ENCODE results near the gene ARHGAP23.

Gene ARHGAP23

DNA sequence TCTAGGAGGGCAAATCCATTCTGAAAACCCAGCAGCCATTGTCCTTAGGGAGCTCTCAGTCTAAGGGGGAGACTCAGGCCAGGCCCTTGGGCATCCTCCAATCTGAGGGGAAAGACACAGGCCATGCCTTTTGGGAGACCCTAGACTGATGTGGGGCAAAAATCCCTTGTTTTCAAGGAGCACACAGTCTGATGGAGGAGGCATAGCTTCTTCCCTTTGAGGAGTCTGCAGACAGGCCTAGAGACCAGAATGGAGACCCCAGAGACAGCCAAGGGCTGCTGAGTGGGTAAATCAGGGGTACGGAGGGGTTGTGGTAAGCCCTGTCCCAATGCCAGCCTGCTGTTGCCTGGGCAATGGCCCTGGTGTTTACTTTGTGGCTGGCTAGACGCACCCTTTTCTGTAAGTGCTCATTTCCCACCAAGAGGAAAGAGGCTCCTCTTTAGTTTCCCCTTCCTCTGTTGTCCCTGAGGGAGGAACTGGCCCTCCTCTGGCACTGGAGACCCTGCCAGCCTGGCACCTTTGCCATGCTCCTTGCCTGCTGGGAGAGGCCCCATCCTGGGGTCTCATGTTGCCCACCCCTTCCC, 19.3 kb downstream of the ARHGAP23 start:
- H3K36me3 ChIP-seq (ENCODE audit: control insufficient read depth in 1 of 2, insufficient read depth in 2 of 2, low read length in 2 of 2): no peaks in the 10 kb centered on the region
- no peaks in the 10 kb centered on the region for H3K9me3 ChIP-seq (ENCODE audit: control insufficient read depth in 1 of 2, low read length in 2 of 2)
- no peaks in the 10 kb centered on the region for H3K27me3 ChIP-seq (ENCODE audit: low read depth, low read length)
- H3K4me3 ChIP-seq (ENCODE audit: low read depth in 1 of 2, low read length in 2 of 2): no peak overlapping the region
- H3K4me1 ChIP-seq (ENCODE audit: control insufficient read depth in 1 of 2, insufficient read depth in 2 of 2, low read length in 2 of 2): peaks cover 7 to 51% of the 10 kb centered on the region in 2 donors
- no peak overlapping the region for H3K27ac ChIP-seq (ENCODE audit: low read length)

DNA sequence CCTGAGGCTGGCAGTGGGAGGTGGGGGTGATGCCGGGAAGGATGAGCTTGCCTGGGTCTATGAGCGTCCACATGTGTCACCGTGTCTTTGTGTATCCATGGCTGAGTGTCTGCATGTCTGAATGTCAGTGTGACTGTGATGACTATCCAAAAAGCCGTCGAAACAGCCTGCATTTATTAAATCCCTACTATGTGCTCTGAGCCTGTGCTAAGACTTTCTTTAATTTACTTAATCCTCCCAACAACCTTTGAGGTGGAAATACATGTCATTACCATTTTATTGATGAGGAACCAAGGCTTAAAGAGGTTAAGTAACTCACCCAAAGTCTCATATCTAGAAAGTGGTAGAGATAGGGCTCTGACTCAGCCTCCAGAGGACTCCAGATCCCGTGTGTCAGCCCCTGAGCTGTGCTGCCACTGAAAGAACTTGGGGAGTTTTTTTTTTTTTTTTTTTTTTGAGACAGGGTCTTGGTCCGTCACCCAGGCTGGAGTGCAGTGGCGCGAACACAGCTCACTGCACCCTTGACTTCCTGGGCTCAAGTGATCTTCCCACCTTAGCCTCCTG, 20.0 kb downstream of the ARHGAP23 start:
- Histone ChIP-seq H3K4me3 (ENCODE audit: low read depth in 1 of 2, low read length in 2 of 2) (no peak overlapping the region), H3K36me3 (ENCODE audit: control insufficient read depth in 1 of 2, insufficient read depth in 2 of 2, low read length in 2 of 2) (no peaks in the 10 kb centered on the region), H3K27ac (ENCODE audit: low read length) (no peak overlapping the region), H3K27me3 (ENCODE audit: low read depth, low read length) (no peaks in the 10 kb centered on the region), H3K9me3 (ENCODE audit: control insufficient read depth in 1 of 2, low read length in 2 of 2) (no peaks in the 10 kb centered on the region), H3K4me1 (ENCODE audit: control insufficient read depth in 1 of 2, insufficient read depth in 2 of 2, low read length in 2 of 2) (peaks cover 12 to 51% of the 10 kb centered on the region in 2 donors)

DNA sequence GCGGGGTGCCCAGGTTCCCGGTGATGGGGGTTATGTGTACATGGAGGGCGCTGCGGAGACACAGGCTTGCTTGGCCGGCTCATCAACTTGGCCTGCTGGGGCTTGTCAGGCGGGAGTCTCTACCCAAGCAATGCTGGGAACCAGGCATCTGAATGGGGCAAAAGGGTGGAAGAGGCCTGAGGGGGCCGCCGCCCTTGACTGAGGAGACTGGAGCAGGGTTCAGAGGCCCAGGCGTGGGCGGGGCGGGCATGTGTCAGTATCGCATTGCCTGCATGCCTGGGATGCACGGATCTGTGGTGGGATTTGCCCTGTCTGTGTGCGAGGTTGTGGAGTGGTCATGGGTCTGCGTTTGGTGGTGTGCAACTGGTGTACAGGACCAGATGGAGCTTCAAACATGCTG, 21.1 kb downstream of the ARHGAP23 start:
- Histone ChIP-seq H3K36me3 (ENCODE audit: control insufficient read depth in 1 of 2, insufficient read depth in 2 of 2, low read length in 2 of 2) (no peaks in the 10 kb centered on the region), H3K27me3 (ENCODE audit: low read depth, low read length) (no peaks in the 10 kb centered on the region), H3K4me3 (ENCODE audit: low read depth in 1 of 2, low read length in 2 of 2) (no peak overlapping the region), H3K27ac (ENCODE audit: low read length) (no peak overlapping the region), H3K4me1 (ENCODE audit: control insufficient read depth in 1 of 2, insufficient read depth in 2 of 2, low read length in 2 of 2) (peaks cover 12 to 46% of the 10 kb centered on the region in 2 donors), H3K9me3 (ENCODE audit: control insufficient read depth in 1 of 2, low read length in 2 of 2) (no peaks in the 10 kb centered on the region)

DNA sequence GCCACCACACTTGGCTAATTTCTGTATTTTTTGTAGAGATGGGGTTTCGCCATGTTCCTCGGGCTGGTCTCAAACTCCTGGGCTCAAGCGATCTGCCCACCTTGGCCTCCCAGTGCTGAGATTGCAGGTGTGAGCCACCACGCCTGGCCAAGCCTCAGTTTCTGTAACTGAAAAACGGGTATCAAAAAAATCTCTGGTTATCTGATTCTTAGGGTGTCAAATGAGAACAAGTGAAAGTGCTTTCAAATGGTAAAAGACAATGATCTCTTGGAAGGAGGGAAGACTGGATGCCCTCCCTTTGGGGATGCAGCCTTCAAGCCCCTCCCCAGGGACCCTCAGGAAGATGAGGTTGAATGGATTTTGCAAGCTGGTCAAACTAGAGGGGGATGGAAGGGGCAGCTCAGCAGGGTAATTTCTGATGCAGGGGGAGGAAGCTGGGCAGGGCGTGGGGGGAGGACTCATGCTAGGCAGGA, 22.3 kb downstream of the ARHGAP23 start:
- H3K36me3 ChIP-seq (ENCODE audit: control insufficient read depth in 1 of 2, insufficient read depth in 2 of 2, low read length in 2 of 2): no peaks in the 10 kb centered on the region
- no peaks in the 10 kb centered on the region for H3K9me3 ChIP-seq (ENCODE audit: control insufficient read depth in 1 of 2, low read length in 2 of 2)
- H3K27me3 ChIP-seq (ENCODE audit: low read depth, low read length): no peaks in the 10 kb centered on the region
- H3K4me1 ChIP-seq (ENCODE audit: control insufficient read depth in 1 of 2, insufficient read depth in 2 of 2, low read length in 2 of 2): peaks cover 12 to 50% of the 10 kb centered on the region in 2 donors
- H3K4me3 ChIP-seq (ENCODE audit: low read depth in 1 of 2, low read length in 2 of 2): no peak overlapping the region
- H3K27ac ChIP-seq (ENCODE audit: low read length): no peak overlapping the region

DNA sequence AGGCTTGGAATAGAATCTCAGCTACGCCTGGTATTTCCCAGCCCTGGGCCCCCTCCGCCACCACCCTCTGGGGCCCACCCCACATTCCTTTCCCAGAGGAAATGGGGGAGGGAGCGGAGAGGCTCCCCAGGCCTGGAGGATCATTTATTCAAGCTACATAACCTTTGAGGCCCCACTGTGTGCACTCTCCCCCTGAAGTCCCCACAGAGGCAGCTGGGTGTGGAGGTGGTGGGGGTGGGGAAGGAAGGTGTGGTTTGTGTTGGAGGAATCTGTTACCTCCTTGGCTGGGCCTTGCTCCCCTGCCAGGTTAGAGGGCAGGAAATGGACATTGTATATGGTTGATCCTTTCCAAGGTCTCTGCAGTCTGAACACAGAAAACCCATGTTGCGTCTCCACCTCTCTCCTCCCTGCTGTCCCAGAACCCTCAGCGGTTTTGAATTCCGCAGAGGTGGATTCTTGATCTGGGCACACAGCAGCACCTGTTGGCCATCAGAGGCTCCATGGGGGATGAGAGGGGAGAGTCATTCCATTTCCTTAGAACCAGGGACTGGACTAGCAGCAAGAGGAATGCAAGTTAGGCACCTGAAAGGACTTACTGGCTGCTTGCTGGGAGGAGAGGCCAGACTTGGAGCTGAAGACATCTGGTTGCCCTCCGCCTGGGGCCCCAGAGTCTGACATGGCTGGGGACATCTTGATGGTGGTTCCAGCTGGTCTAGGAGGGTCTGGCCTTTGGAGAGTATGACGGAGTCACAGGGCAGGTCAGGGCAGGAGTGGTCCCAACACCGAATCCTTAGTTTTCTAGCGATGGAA, 23.0 kb downstream of the ARHGAP23 start:
- no peak overlapping the region for H3K4me3 ChIP-seq (ENCODE audit: low read depth in 1 of 2, low read length in 2 of 2)
- no peaks in the 10 kb centered on the region for H3K27me3 ChIP-seq (ENCODE audit: low read depth, low read length)
- no peaks in the 10 kb centered on the region for H3K36me3 ChIP-seq (ENCODE audit: control insufficient read depth in 1 of 2, insufficient read depth in 2 of 2, low read length in 2 of 2)
- H3K9me3 ChIP-seq (ENCODE audit: control insufficient read depth in 1 of 2, low read length in 2 of 2): no peaks in the 10 kb centered on the region
- H3K4me1 ChIP-seq (ENCODE audit: control insufficient read depth in 1 of 2, insufficient read depth in 2 of 2, low read length in 2 of 2): peaks cover 12 to 57% of the 10 kb centered on the region in 2 donors
- peak overlapping the region; percentile 63 for H3K27ac ChIP-seq (ENCODE audit: low read length)

DNA sequence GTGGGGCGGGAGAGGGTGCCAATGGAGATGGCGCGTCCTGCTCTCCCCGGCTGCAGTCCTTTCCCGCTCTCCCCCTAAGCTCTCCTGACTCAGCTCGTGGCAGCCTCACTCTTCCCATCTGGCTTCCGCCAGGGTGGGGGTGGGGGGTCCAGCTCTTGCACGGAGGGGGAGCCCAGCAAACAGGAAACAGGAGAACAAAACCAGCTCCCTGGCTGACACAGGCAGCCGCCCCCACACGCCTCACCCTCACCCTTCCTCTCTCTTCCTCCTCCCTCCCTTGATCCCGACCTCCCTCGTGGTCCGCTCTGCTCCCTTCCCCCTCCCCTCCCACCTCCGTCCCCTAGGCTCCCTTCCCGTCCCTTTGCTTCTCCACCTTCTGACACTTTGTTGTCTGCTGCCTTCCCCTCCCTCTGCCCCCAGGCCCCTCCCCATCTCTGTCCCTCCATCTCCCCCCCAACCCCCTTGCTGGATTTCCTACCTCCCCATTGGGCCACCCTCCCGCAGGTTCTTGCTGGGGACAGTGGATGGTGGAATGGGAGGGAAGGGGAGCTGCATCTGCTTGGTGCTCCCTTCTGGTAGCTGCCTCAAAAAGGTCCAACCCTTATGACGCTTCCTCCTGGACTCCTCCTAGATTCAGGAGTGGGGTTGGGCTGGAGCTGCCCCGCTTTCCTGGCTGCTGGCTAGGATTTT, 23.7 kb downstream of the ARHGAP23 start:
- H3K4me1 ChIP-seq (ENCODE audit: control insufficient read depth in 1 of 2, insufficient read depth in 2 of 2, low read length in 2 of 2): peaks cover 12 to 57% of the 10 kb centered on the region in 2 donors
- H3K36me3 ChIP-seq (ENCODE audit: control insufficient read depth in 1 of 2, insufficient read depth in 2 of 2, low read length in 2 of 2): no peaks in the 10 kb centered on the region
- H3K9me3 ChIP-seq (ENCODE audit: control insufficient read depth in 1 of 2, low read length in 2 of 2): no peaks in the 10 kb centered on the region
- no peaks in the 10 kb centered on the region for H3K27me3 ChIP-seq (ENCODE audit: low read depth, low read length)
- peak overlapping the region; percentile 63 for H3K27ac ChIP-seq (ENCODE audit: low read length)
- no peak overlapping the region for H3K4me3 ChIP-seq (ENCODE audit: low read depth in 1 of 2, low read length in 2 of 2)

DNA sequence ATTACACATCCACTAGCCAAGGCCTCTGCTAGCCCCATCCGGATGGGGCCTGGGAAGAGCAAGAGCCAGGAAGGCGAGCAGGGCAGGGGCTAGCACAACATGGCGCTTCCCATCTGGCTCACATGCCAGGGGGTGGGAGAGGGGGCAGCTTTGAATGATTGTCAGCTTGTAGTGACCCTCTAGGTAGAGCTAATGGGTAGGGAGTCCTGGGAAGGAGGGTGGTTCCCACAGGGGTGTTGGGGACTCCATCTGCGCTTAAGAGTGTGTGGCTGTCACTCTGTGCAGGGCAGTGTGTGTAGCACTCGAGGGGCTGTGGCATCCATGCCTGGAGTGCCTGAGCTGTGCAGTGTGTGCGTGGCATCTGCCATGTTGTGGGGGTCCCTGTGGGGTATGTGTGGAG, 24.5 kb downstream of the ARHGAP23 start:
- Histone ChIP-seq H3K9me3 (ENCODE audit: control insufficient read depth in 1 of 2, low read length in 2 of 2) (no peaks in the 10 kb centered on the region), H3K27ac (ENCODE audit: low read length) (peak overlapping the region; percentile 23), H3K27me3 (ENCODE audit: low read depth, low read length) (no peaks in the 10 kb centered on the region), H3K4me1 (ENCODE audit: control insufficient read depth in 1 of 2, insufficient read depth in 2 of 2, low read length in 2 of 2) (peaks cover 12 to 57% of the 10 kb centered on the region in 2 donors), H3K4me3 (ENCODE audit: low read depth in 1 of 2, low read length in 2 of 2) (no peak overlapping the region), H3K36me3 (ENCODE audit: control insufficient read depth in 1 of 2, insufficient read depth in 2 of 2, low read length in 2 of 2) (no peaks in the 10 kb centered on the region)

DNA sequence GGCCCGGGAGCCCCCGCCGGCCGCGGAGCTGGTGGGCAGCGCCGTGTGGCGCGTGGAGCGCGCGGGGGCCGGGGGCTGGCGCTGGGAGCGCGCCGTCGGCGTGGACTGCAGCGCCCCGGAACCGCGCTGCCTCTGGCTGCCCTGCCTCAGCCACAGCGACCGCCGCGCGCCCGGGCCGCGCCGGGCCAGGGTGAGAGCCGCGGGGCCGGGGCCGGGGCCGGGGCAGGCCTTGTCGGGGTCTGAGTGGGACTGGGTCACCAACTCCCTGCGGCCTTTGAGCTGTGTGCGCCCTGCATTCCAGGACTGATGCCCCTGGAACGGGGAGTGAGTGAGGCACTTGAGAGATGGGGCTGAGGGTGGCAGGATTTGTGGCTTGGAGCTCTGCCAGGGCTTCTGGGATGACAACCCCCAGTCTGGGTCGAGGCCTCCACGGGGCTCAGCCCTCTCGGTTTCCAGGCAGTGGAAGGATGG, 25.7 kb downstream of the ARHGAP23 start:
- no peaks in the 10 kb centered on the region for H3K27me3 ChIP-seq (ENCODE audit: low read depth, low read length)
- no peaks in the 10 kb centered on the region for H3K9me3 ChIP-seq (ENCODE audit: control insufficient read depth in 1 of 2, low read length in 2 of 2)
- H3K36me3 ChIP-seq (ENCODE audit: control insufficient read depth in 1 of 2, insufficient read depth in 2 of 2, low read length in 2 of 2): peaks cover under 1 to 9% of the 10 kb centered on the region in 2 donors
- peak overlapping the region; percentile 23 to 51 for H3K4me3 ChIP-seq (ENCODE audit: low read depth in 1 of 2, low read length in 2 of 2)
- peaks cover 12 to 53% of the 10 kb centered on the region in 2 donors for H3K4me1 ChIP-seq (ENCODE audit: control insufficient read depth in 1 of 2, insufficient read depth in 2 of 2, low read length in 2 of 2)
- H3K27ac ChIP-seq (ENCODE audit: low read length): peak overlapping the region; percentile 60

DNA sequence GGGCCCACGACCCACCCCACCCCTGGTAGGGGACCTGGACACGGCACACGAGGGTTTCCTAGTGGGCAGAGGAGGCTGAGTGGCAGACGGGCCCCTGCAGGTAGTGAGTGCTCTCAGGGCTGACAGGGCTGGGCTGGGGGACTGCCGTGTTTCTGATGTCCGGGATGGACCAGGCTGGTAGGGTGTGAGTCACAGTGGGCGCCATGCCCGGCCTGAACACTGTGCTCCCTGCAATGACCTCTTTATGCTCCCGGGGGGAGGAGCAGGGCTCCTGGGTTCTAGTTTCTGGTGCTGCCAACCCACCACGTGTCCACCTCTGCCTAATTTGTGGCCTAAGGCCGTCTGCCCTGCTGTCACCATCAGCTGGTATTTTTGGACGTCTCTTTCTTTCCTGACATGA, 26.3 kb downstream of the ARHGAP23 start:
- peaks cover 12 to 49% of the 10 kb centered on the region in 2 donors for H3K4me1 ChIP-seq (ENCODE audit: control insufficient read depth in 1 of 2, insufficient read depth in 2 of 2, low read length in 2 of 2)
- H3K9me3 ChIP-seq (ENCODE audit: control insufficient read depth in 1 of 2, low read length in 2 of 2): no peaks in the 10 kb centered on the region
- peaks cover 6 to 15% of the 10 kb centered on the region in 2 donors for H3K36me3 ChIP-seq (ENCODE audit: control insufficient read depth in 1 of 2, insufficient read depth in 2 of 2, low read length in 2 of 2)
- peak overlapping the region; percentile 60 for H3K27ac ChIP-seq (ENCODE audit: low read length)
- H3K27me3 ChIP-seq (ENCODE audit: low read depth, low read length): no peaks in the 10 kb centered on the region
- H3K4me3 ChIP-seq (ENCODE audit: low read depth in 1 of 2, low read length in 2 of 2): peak overlapping the region; percentile 23 to 51

DNA sequence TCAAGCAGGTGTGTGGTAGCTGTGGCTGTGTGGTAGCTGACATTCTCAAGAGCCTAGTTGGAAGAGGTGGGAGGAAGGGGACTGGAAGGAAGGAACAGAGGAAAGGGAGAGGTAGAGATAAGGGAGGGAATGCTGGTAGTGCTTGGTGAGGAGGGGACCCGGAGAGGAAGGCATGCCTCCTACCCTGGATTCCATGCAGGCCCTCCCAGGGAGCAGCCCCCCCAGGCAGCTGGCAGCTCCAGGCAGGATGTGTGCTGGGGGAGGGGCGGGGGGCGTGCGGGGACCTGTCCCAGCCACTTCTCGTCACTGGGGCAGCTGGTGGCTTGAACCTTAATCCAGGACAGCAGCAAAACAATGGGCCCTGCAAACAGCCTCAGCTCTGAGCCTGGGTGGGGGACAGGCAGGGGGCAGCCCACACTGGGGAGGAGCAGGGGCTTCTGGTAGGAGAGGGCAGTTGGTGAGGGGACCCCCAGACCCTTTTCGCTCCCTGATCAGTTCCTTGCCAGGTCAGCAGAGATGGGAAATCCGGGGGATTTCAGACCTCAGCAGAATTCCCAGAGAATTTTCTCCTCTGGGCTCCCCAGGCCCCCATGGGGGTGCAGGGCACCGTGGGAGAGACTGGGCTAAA, 27.1 kb downstream of the ARHGAP23 start:
- H3K27ac ChIP-seq (ENCODE audit: low read length): no peak overlapping the region
- H3K9me3 ChIP-seq (ENCODE audit: control insufficient read depth in 1 of 2, low read length in 2 of 2): no peaks in the 10 kb centered on the region
- no peaks in the 10 kb centered on the region for H3K27me3 ChIP-seq (ENCODE audit: low read depth, low read length)
- H3K4me3 ChIP-seq (ENCODE audit: low read depth in 1 of 2, low read length in 2 of 2): no peak overlapping the region
- H3K36me3 ChIP-seq (ENCODE audit: control insufficient read depth in 1 of 2, insufficient read depth in 2 of 2, low read length in 2 of 2): peaks cover 8 to 22% of the 10 kb centered on the region in 2 donors
- peaks cover 12 to 46% of the 10 kb centered on the region in 2 donors for H3K4me1 ChIP-seq (ENCODE audit: control insufficient read depth in 1 of 2, insufficient read depth in 2 of 2, low read length in 2 of 2)
